Neuron (in vitro differentiated cells): ENCODE results near the gene UBE3B.

Experiments
- H2AFZ ChIP-seq: one replicate; pipeline ENCODE4 v1.6.1; 2013; ENCODE audit warnings: low read depth, mild to moderate bottlenecking, inconsistent platforms, low read length, moderate library complexity
- H3K27me3 ChIP-seq: one replicate; pipeline ENCODE4 v1.6.1; 2013; ENCODE audit warnings: low read length; ENCODE audit not compliant: insufficient read depth
- H3K36me3 ChIP-seq: one replicate; pipeline ENCODE4 v1.6.1; 2013; ENCODE audit warnings: low read length; ENCODE audit not compliant: insufficient read depth
- H3K4me1 ChIP-seq: one replicate; pipeline ENCODE4 v1.6.1; 2013; ENCODE audit warnings: low read length; ENCODE audit not compliant: insufficient read depth
- H3K4me3 ChIP-seq: 2 replicates; pipeline ENCODE4 v1.5.1; 2013; ENCODE audit warnings: mild to moderate bottlenecking, low read length, moderate library complexity
- H3K9me3 ChIP-seq: one replicate; pipeline ENCODE4 v1.6.1; 2013; ENCODE audit warnings: low read length

Gene UBE3B

GRCh38 chr12:109497675-109498074 is 20.2 kb downstream of the UBE3B start:
- H2AFZ ChIP-seq: no peak overlapping the region
- H3K9me3 ChIP-seq: no peaks in the 10 kb centered on the region
- H3K4me3 ChIP-seq: no peak overlapping the region
- H3K4me1 ChIP-seq: no peaks in the 10 kb centered on the region
- peaks cover 67% of the 10 kb centered on the region for H3K36me3 ChIP-seq
- no peaks in the 10 kb centered on the region for H3K27me3 ChIP-seq

- Histone ChIP-seq H3K4me3 (no peak overlapping the region), H2AFZ (no peak overlapping the region), H3K9me3 (no peaks in the 10 kb centered on the region), H3K36me3 (peaks cover 76% of the 10 kb centered on the region), H3K4me1 (no peaks in the 10 kb centered on the region), H3K27me3 (no peaks in the 10 kb centered on the region)
Measured at GRCh38 chr12:109500406-109501185, 23.2 kb downstream of the UBE3B start.

- Histone ChIP-seq H3K27me3 (no peaks in the 10 kb centered on the region), H3K4me1 (no peaks in the 10 kb centered on the region), H3K4me3 (no peak overlapping the region), H2AFZ (no peak overlapping the region), H3K9me3 (no peaks in the 10 kb centered on the region), H3K36me3 (peaks cover 76% of the 10 kb centered on the region)
Measured at GRCh38 chr12:109501299-109501698, 23.9 kb downstream of the UBE3B start.

GRCh38 chr12:109502332-109502731 is 24.9 kb downstream of the UBE3B start:
- H3K9me3 ChIP-seq: no peaks in the 10 kb centered on the region
- no peaks in the 10 kb centered on the region for H3K27me3 ChIP-seq
- no peak overlapping the region for H3K4me3 ChIP-seq
- H3K36me3 ChIP-seq: peaks cover 83% of the 10 kb centered on the region
- H3K4me1 ChIP-seq: no peaks in the 10 kb centered on the region
- no peak overlapping the region for H2AFZ ChIP-seq

- Histone ChIP-seq H2AFZ (no peak overlapping the region), H3K4me1 (no peaks in the 10 kb centered on the region), H3K27me3 (no peaks in the 10 kb centered on the region), H3K4me3 (no peak overlapping the region), H3K36me3 (peaks cover 84% of the 10 kb centered on the region), H3K9me3 (no peaks in the 10 kb centered on the region)
Measured at GRCh38 chr12:109503611-109504010, 26.2 kb downstream of the UBE3B start.

GRCh38 chr12:109504068-109504467 is 26.6 kb downstream of the UBE3B start:
- no peak overlapping the region for H3K4me3 ChIP-seq
- H2AFZ ChIP-seq: no peak overlapping the region
- H3K9me3 ChIP-seq: no peaks in the 10 kb centered on the region
- peaks cover 87% of the 10 kb centered on the region for H3K36me3 ChIP-seq
- no peaks in the 10 kb centered on the region for H3K27me3 ChIP-seq
- no peaks in the 10 kb centered on the region for H3K4me1 ChIP-seq

GRCh38 chr12:109510196-109510595 is 32.8 kb downstream of the UBE3B start:
- H2AFZ ChIP-seq: no peak overlapping the region
- H3K36me3 ChIP-seq: peaks cover 80% of the 10 kb centered on the region
- H3K9me3 ChIP-seq: no peaks in the 10 kb centered on the region
- H3K27me3 ChIP-seq: no peaks in the 10 kb centered on the region
- no peak overlapping the region for H3K4me3 ChIP-seq
- no peaks in the 10 kb centered on the region for H3K4me1 ChIP-seq

GRCh38 chr12:109512608-109513007 is 35.2 kb downstream of the UBE3B start:
- H3K27me3 ChIP-seq: no peaks in the 10 kb centered on the region
- no peaks in the 10 kb centered on the region for H3K4me1 ChIP-seq
- H3K4me3 ChIP-seq: no peak overlapping the region
- peaks cover 72% of the 10 kb centered on the region for H3K36me3 ChIP-seq
- H2AFZ ChIP-seq: no peak overlapping the region
- H3K9me3 ChIP-seq: no peaks in the 10 kb centered on the region

GRCh38 chr12:109513051-109513450 is 35.6 kb downstream of the UBE3B start:
- Histone ChIP-seq H3K4me3 (no peak overlapping the region), H2AFZ (no peak overlapping the region), H3K27me3 (no peaks in the 10 kb centered on the region), H3K4me1 (no peaks in the 10 kb centered on the region), H3K9me3 (no peaks in the 10 kb centered on the region), H3K36me3 (peaks cover 72% of the 10 kb centered on the region)

GRCh38 chr12:109513977-109514376 is 36.5 kb downstream of the UBE3B start:
- no peaks in the 10 kb centered on the region for H3K27me3 ChIP-seq
- H3K36me3 ChIP-seq: peaks cover 65% of the 10 kb centered on the region
- H3K4me3 ChIP-seq: no peak overlapping the region
- H2AFZ ChIP-seq: no peak overlapping the region
- no peaks in the 10 kb centered on the region for H3K9me3 ChIP-seq
- no peaks in the 10 kb centered on the region for H3K4me1 ChIP-seq

GRCh38 chr12:109517619-109518018 is 40.2 kb downstream of the UBE3B start:
- peaks cover 64% of the 10 kb centered on the region for H3K36me3 ChIP-seq
- H3K9me3 ChIP-seq: no peaks in the 10 kb centered on the region
- no peak overlapping the region for H3K4me3 ChIP-seq
- H3K27me3 ChIP-seq: no peaks in the 10 kb centered on the region
- H3K4me1 ChIP-seq: no peaks in the 10 kb centered on the region
- no peak overlapping the region for H2AFZ ChIP-seq

GRCh38 chr12:109518820-109519665 is 41.6 kb downstream of the UBE3B start:
- H3K4me3 ChIP-seq: no peak overlapping the region
- no peaks in the 10 kb centered on the region for H3K4me1 ChIP-seq
- H3K36me3 ChIP-seq: peaks cover 69% of the 10 kb centered on the region
- H3K27me3 ChIP-seq: no peaks in the 10 kb centered on the region
- no peaks in the 10 kb centered on the region for H3K9me3 ChIP-seq
- no peak overlapping the region for H2AFZ ChIP-seq

GRCh38 chr12:109519787-109520186 is 42.4 kb downstream of the UBE3B start:
- Histone ChIP-seq H3K9me3 (no peaks in the 10 kb centered on the region), H3K36me3 (peaks cover 66% of the 10 kb centered on the region), H3K4me3 (no peak overlapping the region), H3K4me1 (peaks cover 7% of the 10 kb centered on the region), H2AFZ (no peak overlapping the region), H3K27me3 (no peaks in the 10 kb centered on the region)
